CD4-positive, alpha-beta T cell treated with Interleukin-6 for 4 hours (primary cell): ENCODE measurements around the gene ATXN10.

Source experiments
- DNase-seq: peaks from one replicate; pipeline ENCODE4 v3.0.0-alpha.2; 2020; ENCODE audit warnings: mixed read lengths

Gene ATXN10

DNA sequence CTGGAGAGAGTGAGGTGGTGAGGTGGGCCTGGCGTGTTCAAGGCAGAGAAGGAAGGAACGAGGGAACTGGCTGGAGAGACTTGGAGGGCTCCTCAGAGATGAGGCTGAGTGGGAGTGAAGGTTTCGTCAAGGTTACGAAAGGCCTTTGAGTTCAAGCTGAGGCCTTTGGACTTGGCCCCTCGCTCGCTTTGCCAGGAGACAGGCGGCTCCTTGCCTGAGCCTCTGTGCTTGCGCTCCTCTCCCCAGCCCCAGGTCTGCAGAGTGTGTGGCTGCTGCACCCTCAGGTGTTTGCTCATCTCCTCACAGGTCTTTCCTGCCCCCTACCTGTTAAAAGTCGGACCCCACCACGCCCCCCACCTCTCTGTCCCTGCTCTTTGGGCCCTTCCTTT, 91.6 kb downstream of the ATXN10 start:
- DNase-seq: no peak

DNA sequence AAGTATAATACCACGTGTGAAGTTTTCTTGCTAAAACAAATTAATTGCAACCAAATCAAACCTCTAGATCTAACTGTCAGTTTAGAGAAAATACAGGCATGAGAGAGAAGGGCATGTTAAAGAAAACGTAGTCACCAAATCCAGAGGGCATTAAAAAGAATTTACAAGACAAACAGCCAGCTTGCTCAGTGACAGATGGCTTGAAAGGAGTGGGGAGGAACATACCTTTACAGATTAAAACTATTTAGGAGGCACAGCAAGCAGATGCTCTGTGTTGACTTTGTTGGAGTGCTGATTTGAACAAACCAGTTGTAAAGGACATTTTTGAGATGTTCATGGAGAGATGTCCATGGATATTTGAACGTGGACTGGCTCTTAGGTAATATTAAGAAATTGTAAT, 96.9 kb downstream of the ATXN10 start:
- no peak for DNase-seq

DNA sequence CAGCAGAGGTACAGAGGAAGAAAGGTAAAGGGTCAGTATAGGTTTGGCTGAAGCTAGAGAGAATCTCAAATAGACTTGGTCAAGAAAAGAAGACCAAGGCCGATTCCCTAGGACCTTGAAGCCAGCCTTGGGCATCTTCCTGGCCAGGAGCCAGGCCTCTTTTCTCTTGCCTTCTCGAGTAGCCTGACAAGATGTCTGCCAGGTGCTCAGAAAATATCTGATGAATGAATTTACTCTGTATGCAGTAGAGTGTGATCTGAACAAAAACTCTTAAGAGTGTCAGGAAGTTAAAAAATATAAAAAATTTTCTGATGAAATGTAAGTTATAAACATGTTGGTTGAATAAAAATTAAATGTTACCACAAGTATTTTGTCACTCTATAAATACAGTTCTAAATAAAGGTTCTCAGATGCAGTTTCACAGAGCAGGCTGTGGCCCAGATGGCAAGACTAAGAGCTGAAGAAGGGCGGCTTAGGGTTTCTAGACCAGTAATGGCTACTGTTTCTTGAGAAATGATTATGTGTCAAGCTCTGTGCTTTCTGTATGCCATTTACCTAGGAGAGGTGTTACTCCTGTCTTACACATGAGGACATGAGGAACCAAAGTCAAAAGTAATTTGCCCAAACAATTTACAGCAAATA, 98.1 kb downstream of the ATXN10 start:
- DNase-seq: no peak

DNA sequence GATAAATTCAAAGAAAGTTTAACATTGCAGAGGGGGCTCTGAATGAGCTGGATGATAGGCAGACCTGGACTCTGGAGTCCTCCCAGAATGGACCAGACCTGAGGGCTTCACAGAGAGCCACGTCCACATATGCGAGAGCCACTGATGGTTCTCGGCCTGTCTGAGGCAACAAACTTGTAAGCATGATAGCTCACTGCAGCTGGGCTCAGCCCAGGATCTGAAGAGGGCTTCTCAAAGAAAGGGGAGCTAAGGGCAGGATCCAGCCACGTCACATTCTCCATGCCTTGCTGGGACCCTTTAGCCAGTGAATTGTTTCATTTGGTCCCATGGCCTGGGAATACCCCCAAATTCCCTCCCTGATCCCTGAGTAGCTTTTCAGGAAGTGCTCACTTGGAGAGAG, 98.9 kb downstream of the ATXN10 start:
- DNase-seq: no peak

- DNase-seq: no peak
These were observed 99.4 kb downstream of the ATXN10 start for GRCh38 chr22:45771057-45771456.

DNA sequence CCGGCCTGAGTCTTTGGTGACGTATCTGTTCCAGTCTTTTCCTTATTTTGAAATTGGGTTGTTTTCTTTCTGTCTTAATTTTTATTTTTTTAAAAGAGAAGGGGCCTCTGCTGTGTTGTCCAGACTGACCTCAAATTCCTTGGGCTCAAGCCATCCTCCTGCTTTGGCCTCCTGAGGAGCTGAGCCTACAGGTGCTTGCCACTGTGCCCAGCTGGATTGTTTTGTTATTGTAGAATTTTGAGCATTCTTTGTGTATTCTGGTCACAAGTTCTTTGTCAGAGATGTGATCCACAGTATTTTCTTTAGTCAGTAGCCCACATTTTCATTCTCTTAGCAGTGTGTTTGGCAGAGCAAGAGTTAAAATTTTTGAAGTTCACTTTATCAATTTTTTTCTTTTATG, 100.1 kb downstream of the ATXN10 start:
- no peak for DNase-seq

DNA sequence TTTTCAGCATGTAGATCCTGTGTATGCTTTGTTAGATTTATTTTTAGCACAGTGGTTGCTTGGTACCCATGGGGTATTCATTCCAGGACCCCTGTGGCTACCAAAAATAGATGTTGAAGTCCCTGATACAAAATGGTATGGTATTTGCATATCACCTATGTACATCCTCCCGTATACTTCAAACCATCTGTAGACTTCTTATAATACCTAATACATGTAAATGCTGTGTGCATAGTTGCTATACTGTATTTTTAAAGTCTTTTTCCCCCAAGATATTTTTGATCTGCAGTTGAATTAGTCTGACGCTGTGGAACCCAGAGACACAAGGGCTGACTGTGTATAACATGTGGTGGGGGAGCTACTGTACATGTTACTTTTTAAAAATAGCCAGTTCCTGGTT, 101.1 kb downstream of the ATXN10 start:
- no peak for DNase-seq

- DNase-seq: no peak
These were observed 102.5 kb downstream of the ATXN10 start for GRCh38 chr22:45774001-45774670.

DNA sequence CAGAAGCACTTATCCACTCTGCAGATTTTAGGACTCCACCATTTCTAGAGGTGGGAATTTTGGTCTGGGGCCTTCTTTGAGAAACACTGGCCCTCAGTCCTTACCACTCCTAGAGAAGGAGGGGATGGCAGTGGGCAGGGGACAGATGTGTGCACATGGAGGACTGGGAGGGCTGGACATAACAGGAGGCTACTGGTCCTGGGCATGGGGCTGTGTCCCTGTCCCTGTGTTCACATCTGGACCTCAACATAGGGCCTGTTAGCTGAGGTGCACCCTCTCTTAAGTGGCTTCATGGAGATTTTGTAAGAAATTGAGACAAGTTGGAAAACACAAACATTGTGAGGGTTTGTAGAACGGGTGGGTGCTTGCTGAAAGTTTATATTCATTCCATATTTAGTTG, 103.4 kb downstream of the ATXN10 start:
- DNase-seq: no peak

GRCh38 chr22:45775569-45776312, 104.1 kb downstream of the ATXN10 start:
- no peak for DNase-seq

- DNase-seq: no peak
These were observed 104.6 kb downstream of the ATXN10 start for GRCh38 chr22:45776313-45776585.

DNA sequence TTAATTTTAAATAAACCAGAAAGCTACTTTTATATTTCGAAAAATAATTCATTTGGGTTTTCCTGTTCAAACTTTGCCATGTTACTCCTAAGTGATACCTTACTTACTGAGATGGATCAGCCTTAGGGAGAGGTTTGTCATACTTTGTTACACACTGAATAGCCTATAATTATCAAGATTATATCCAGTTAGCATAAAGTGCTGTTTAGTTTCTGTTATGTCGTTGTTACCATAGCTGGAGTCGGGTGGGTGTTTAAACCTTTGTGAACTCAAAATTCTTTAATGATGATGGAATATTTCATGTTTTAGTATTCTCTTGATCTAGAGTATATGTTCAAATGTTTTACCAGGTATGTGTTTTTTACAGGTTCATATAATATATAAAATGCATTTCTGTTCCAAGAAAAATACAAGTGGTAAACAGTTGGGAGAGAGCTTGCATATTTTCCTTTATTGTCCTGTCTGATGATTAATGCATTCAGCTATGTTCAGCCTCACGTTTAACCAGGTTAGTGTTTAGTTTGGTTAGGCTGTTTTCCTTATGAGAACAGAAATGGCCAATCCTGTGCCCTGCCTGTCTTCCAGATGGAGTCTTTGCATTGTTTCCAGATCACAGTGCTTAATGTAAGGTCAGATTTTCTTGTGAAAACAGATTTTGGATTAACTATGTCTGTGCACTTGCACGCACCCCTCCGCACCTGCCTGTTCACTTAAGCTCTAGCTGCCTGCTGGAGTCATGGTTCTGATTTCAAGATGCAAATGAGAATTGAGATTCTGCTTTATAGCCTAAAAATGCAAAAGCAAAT, 105.6 kb downstream of the ATXN10 start:
- DNase-seq: no peak

DNA sequence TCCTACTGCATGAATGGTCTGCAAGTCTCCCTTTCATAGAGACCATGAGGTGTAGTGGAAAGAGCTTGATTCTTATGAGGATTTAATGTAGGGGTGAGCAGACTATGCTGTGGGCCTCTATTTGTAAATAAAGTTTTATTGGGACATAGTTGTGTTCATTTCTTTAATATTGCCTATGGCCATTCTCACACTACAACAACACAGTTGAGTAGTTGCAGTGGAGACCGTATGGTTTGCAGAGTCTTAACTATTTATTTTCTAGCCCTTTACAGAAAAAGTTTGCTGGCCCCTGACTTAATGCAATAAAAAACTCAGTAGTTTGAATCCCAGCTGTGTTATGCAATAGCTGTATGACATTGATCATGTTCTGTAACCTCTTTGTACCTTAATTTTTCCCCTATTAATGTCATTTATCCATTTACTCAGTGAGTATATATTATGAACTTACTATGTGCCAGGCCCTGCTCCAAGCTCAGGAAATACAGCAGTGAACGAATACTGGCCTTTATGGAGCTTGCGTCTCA, 106.3 kb downstream of the ATXN10 start:
- no peak for DNase-seq

GRCh38 chr22:45781459-45781858, 109.8 kb downstream of the ATXN10 start:
- DNase-seq: no peak

GRCh38 chr22:45781966-45782365, 110.3 kb downstream of the ATXN10 start:
- no peak for DNase-seq

- no peak for DNase-seq
These were observed 111.4 kb downstream of the ATXN10 start for GRCh38 chr22:45783021-45783420.

DNA sequence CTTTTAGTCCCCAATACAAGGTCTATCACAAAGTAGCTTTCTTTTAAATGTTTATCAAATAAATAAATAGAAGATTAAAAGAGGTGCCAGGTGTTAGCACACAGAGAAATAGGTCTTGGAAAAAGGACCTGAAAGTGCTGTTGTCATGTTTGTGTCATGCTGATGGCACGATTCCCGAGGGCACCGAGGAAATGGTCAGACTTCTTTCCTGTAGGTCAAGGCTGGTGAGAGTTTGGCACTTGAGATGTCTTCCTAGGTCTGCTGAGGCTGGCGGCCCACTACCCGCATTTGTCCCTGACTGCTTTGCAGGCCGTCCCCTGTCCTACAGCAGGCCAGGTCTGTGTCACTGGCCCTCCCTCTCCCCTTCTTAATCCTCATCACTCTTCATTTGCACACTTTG, 112.1 kb downstream of the ATXN10 start:
- no peak for DNase-seq

- no peak for DNase-seq
These were observed 113.0 kb downstream of the ATXN10 start for GRCh38 chr22:45784357-45785277.

DNA sequence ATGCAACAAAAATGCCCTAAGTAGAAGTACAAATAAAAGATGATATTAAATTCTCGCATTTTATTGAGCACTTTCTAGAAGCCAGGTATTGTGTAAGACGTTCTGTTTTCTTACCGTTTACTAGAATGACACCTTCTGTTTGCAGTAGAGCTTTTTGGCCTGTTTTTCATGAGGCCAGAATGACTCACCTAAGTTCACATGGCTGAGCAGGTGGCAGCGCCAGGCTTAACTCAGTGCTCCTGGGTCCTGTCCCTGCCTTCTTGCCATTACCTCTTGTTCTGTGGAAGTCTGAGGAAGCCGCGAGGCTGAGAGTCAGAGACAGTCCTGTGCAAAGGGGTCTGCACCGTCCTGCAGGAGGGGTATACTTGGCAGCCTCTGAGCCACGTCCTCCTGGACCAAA, 113.8 kb downstream of the ATXN10 start:
- DNase-seq: no peak

DNA sequence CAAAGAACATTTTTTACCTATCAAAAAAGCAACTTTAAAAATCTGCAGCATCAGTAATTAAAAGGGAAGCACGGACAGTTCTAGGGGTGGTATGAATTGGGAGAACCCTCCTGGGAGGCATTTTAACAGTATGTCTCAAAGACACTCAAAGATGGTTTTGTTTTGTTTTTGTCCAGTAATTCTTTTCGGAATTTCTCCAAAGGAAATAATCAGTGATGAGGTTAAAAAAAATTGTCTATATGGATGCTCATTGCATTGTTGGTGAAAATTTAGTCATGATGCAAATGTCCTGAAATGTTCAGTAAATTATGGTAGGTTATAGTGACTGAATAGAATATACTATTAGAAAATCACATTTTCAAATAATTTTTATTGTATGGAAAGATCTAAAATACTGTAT, 115.1 kb downstream of the ATXN10 start:
- no peak for DNase-seq

DNA sequence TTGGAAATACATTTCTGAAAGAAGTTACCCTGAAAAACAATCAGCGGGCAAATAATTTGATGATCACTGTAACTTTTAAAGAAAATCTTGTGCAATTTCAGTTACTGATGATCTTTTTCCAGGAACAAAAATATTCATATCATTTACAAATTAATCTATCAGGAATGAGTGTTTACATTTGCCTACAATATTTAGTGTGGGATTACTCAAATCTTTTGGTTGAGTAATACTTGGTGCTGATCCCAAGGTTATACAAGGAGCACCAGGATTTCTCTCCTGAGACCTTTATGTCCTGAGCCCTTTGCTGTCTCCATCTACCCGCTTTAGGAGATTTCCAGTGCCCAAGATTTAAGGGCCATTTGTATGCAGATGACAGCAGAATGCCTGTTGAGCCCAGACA, 116.1 kb downstream of the ATXN10 start:
- DNase-seq: no peak

GRCh38 chr22:45788522-45788921, 116.9 kb downstream of the ATXN10 start:
- DNase-seq: no peak
